ENCODE data around the gene HRAS.

DNA sequence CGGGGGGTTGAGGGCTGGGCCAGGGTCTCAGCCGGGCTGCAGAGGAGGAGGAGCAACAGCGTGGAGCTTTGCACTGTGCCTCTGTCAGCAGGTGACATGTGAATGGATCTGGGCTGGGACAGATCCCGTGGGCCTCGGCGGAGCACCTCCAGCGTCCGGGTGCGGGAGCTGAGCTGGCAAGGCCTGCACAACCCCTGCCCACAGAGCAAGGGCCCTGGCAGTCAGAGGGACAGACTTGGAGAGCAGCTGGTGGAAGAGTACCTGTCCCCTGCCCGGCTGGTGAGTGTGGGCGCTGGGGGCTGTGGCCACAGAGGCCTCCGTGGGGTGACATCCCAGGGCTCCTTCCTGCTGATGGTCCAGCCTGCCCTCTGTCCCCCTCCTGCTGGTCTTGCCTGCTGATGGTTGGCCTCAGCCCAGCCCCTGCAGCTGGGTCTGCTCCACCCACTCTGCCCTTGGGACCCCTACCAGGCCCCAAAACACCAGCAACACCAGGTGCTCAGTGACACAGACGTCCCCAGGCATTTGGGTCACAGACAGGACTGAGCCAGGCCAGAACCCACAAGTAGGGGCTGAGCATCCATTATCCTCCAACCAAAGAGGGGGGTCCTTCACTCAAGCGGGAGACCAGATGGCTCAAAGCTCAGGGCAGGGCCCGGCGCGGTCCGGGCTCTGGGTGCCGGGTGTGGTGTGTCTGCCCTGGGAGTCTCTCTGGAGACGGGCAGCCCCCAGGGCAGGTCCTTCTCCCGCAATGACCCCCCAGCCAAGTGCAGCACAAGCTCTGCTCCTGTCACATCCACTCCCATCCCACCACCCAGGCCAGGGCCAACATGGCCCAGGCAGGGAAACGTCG lies 5.4 kb upstream of the HRAS start:
- TF ChIP-seq, protein P1, sequence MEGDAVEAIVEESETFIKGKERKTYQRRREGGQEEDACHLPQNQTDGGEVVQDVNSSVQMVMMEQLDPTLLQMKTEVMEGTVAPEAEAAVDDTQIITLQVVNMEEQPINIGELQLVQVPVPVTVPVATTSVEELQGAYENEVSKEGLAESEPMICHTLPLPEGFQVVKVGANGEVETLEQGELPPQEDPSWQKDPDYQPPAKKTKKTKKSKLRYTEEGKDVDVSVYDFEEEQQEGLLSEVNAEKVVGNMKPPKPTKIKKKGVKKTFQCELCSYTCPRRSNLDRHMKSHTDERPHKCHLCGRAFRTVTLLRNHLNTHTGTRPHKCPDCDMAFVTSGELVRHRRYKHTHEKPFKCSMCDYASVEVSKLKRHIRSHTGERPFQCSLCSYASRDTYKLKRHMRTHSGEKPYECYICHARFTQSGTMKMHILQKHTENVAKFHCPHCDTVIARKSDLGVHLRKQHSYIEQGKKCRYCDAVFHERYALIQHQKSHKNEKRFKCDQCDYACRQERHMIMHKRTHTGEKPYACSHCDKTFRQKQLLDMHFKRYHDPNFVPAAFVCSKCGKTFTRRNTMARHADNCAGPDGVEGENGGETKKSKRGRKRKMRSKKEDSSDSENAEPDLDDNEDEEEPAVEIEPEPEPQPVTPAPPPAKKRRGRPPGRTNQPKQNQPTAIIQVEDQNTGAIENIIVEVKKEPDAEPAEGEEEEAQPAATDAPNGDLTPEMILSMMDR (IDR thresholded peaks at IDR 0.05 in 2 of 3, conservative IDR thresholded peaks at IDR 0.05 in 1 of 3; ENCODE audit: control insufficient read depth in 2 of 3, extremely low read depth in 1 of 3, insufficient read depth in 1 of 3, low read depth in 3 of 3, low read length in 3 of 3) = no peak
- TF ChIP-seq PML (IDR thresholded peaks at IDR 0.05; ENCODE audit: low read length) (no peak), ZSCAN29 (IDR thresholded peaks at IDR 0.05) (no peak), TBL1XR1 (IDR thresholded peaks at IDR 0.05; ENCODE audit: low read depth, low read length) (no peak), POLR2A (IDR thresholded peaks at IDR 0.05; ENCODE audit: low read depth, low read length) (no peak), GABPA (IDR thresholded peaks at IDR 0.05; ENCODE audit: low read depth) (no peak), GATAD2B (conservative IDR thresholded peaks at IDR 0.05; ENCODE audit: low read depth) (no peak), MYC (IDR thresholded peaks at IDR 0.05; ENCODE audit: insufficient read depth, insufficient read length, insufficient replicate concordance, low read length, severe bottlenecking) (no peak), ZNF384 (IDR thresholded peaks at IDR 0.05; ENCODE audit: borderline replicate concordance, low read depth, low read length) (no peak), HDAC2 (IDR thresholded peaks at IDR 0.05) (no peak), SP1 (IDR thresholded peaks at IDR 0.05; ENCODE audit: low read depth, low read length) (no peak), TAF1 (IDR thresholded peaks at IDR 0.05; ENCODE audit: borderline replicate concordance, low read depth, low read length) (no peak)
